HUES64 (cell line): Measurements from ENCODE around the gene ZNRF2.

Experiments used
- H3K27ac ChIP-seq: 2 replicates; pipeline ENCODE4 v1.7.0; 2013; ENCODE audit warnings: low read depth, low read length, inconsistent platforms
- H3K27me3 ChIP-seq: 2 replicates; pipeline ENCODE4 v1.6.1; 2013; ENCODE audit warnings: mild to moderate bottlenecking, low read length; ENCODE audit not compliant: insufficient read depth
- H3K36me3 ChIP-seq: 2 replicates; pipeline ENCODE4 v1.6.1; 2013; ENCODE audit warnings: mild to moderate bottlenecking, low read length; ENCODE audit not compliant: insufficient read depth
- H3K4me1 ChIP-seq: 2 replicates; pipeline ENCODE4 v1.6.1; 2013; ENCODE audit warnings: mild to moderate bottlenecking, low read length, moderate library complexity; ENCODE audit not compliant: insufficient read depth
- H3K4me3 ChIP-seq: 2 replicates; pipeline ENCODE4 v1.5.1; 2013; ENCODE audit warnings: mild to moderate bottlenecking, low read length, moderate library complexity
- H3K9ac ChIP-seq: 2 replicates; pipeline ENCODE4 v1.6.1; 2013; ENCODE audit warnings: mild to moderate bottlenecking, low read depth, low read length
- H3K9me3 ChIP-seq: 2 replicates; pipeline ENCODE4 v1.6.1; 2013; ENCODE audit warnings: low read depth, low read length; ENCODE audit not compliant: insufficient read depth
- WGBS: fragments of 150-250, 120-280 bp; methylation state at CpG from one replicate; pipeline ENCODE4 v1.1.7; 2013; ENCODE audit warnings: missing lambda C conversion rate; 5-methylcytosine and 5-hydroxymethylcytosine counted together

The ZNRF2 gene

GRCh38 chr7:30389791-30390190 is 105.4 kb downstream of the ZNRF2 start:
- Histone ChIP-seq H3K36me3 (no peaks in the 10 kb centered on the region), H3K4me1 (peaks cover 15% of the 10 kb centered on the region), H3K27me3 (no peaks in the 10 kb centered on the region), H3K9ac (no peak overlapping the region), H3K9me3 (no peaks in the 10 kb centered on the region), H3K4me3 (no peak overlapping the region), H3K27ac (no peak overlapping the region)
- WGBS = 89% methylated on average over 3 of the region's 3 CpGs

- Histone ChIP-seq H3K4me1 (peaks cover 23% of the 10 kb centered on the region), H3K9ac (peak overlapping the region; percentile 20; the same call in 1 of the 2 replicates), H3K27ac (peak overlapping the region; percentile 63; the same call in 1 of the 2 replicates), H3K4me3 (peak overlapping the region; percentile 15; the same call in 1 of the 2 replicates), H3K36me3 (no peaks in the 10 kb centered on the region), H3K27me3 (no peaks in the 10 kb centered on the region), H3K9me3 (no peaks in the 10 kb centered on the region)
- whole genome bisulfite sequencing = 57% methylated on average over 7 of the region's 8 CpGs
Measured at GRCh38 chr7:30390736-30391636, 106.6 kb downstream of the ZNRF2 start.

DNA sequence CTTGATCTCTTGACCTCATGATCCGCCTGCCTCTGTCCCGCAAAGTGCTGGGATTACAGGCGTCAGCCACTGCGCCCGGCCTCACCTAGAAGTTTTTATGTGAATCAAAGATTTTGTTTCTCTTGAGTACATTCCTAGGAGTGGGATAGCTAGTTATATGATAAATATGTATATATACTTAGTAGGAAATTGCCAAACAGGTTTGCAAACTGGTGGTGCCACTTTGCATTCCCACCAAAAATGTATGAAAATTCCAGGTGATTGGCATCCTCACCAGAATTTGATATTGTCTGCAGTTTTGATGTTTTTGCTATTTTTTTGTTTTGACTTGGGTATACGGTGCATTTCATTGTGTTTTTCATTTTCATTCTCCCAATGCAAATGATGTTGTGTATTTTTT is 107.4 kb downstream of the ZNRF2 start:
- Histone ChIP-seq H3K9ac (no peak overlapping the region), H3K27ac (no peak overlapping the region), H3K4me3 (no peak overlapping the region), H3K4me1 (peaks cover 23% of the 10 kb centered on the region), H3K36me3 (no peaks in the 10 kb centered on the region), H3K27me3 (no peaks in the 10 kb centered on the region), H3K9me3 (no peaks in the 10 kb centered on the region)
- 95% methylated on average over 5 of the region's 6 CpGs for WGBS

DNA sequence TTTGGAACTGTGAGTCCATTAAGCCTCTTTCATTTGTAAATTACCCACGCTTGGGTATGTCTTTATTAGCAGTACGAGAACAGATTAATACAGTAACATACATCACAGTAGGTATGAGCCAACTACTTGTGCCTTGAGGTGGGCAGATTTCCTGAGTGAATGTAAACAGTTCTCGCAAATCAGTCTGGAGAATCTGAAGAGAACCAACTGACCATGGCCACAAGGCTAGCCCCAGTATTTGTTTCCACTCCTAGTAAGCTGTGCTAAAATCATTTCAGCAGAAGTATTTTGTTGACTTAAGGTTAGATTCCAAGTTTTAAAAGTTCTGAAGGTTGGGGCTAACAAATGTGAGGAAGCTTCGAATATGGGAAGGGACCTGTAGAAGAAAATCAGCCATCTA is 111.3 kb downstream of the ZNRF2 start:
- Histone ChIP-seq H3K9ac (no peak overlapping the region), H3K36me3 (no peaks in the 10 kb centered on the region), H3K27ac (no peak overlapping the region), H3K4me3 (no peak overlapping the region), H3K4me1 (peaks cover 17% of the 10 kb centered on the region), H3K27me3 (no peaks in the 10 kb centered on the region), H3K9me3 (no peaks in the 10 kb centered on the region)
- WGBS = 82% methylated on average over 4 of the region's 4 CpGs

GRCh38 chr7:30396389-30396788 is 112.0 kb downstream of the ZNRF2 start:
- H3K9ac ChIP-seq = no peak overlapping the region
- H3K27me3 ChIP-seq = no peaks in the 10 kb centered on the region
- H3K27ac ChIP-seq = no peak overlapping the region
- H3K9me3 ChIP-seq = no peaks in the 10 kb centered on the region
- no peak overlapping the region for H3K4me3 ChIP-seq
- no peaks in the 10 kb centered on the region for H3K36me3 ChIP-seq
- WGBS = 87% methylated on average over 7 of the region's 7 CpGs
- peaks cover 10% of the 10 kb centered on the region for H3K4me1 ChIP-seq

GRCh38 chr7:30403477-30403876 is 119.1 kb downstream of the ZNRF2 start:
- Histone ChIP-seq H3K27me3 (no peaks in the 10 kb centered on the region), H3K36me3 (peaks cover 4% of the 10 kb centered on the region; the same call in 1 of the 2 replicates), H3K9me3 (no peaks in the 10 kb centered on the region), H3K27ac (no peak overlapping the region), H3K9ac (no peak overlapping the region), H3K4me1 (no peaks in the 10 kb centered on the region), H3K4me3 (no peak overlapping the region)
- WGBS = 94% methylated on average over 3 of the region's 3 CpGs

DNA sequence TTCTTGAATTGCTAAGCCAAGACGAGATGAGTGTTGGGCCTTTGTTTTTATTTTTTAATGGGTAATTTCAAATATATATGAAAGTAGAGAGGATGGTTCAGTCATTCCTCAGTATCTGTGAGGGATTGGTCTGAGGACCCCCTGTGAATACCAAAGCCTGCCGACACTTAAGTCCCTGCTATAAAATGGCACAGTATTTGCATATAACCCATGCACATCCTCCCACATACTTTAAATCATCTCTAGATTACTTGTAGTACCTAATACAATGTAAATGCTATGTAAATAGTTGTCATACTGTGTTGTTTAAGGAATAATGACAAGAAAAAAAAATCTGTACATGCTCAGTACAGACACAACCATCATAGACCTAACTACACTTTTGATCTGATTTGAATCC is 120.8 kb downstream of the ZNRF2 start:
- Histone ChIP-seq H3K27ac (no peak overlapping the region), H3K4me3 (no peak overlapping the region), H3K4me1 (no peaks in the 10 kb centered on the region), H3K36me3 (peaks cover 4% of the 10 kb centered on the region; the same call in 1 of the 2 replicates), H3K9ac (no peak overlapping the region), H3K27me3 (no peaks in the 10 kb centered on the region), H3K9me3 (no peaks in the 10 kb centered on the region)
- WGBS = 90% methylated on average over 2 of the region's 2 CpGs

- no peak overlapping the region for H3K9ac ChIP-seq
- H3K36me3 ChIP-seq = peaks cover 4% of the 10 kb centered on the region; the same call in 1 of the 2 replicates
- H3K27me3 ChIP-seq = no peaks in the 10 kb centered on the region
- H3K9me3 ChIP-seq = no peaks in the 10 kb centered on the region
- no peak overlapping the region for H3K4me3 ChIP-seq
- no peak overlapping the region for H3K27ac ChIP-seq
- 96% methylated on average over 13 of the region's 13 CpGs for WGBS
- H3K4me1 ChIP-seq = no peaks in the 10 kb centered on the region
Measured at GRCh38 chr7:30406664-30407425, 122.4 kb downstream of the ZNRF2 start.

GRCh38 chr7:30411173-30411572 is 126.8 kb downstream of the ZNRF2 start:
- Histone ChIP-seq H3K4me3 (no peak overlapping the region), H3K27me3 (no peaks in the 10 kb centered on the region), H3K9ac (no peak overlapping the region), H3K9me3 (peaks cover 12% of the 10 kb centered on the region), H3K4me1 (no peaks in the 10 kb centered on the region), H3K27ac (no peak overlapping the region), H3K36me3 (no peaks in the 10 kb centered on the region; the same call in 1 of the 2 replicates)
- WGBS = 92% methylated on average over 2 of the region's 2 CpGs

DNA sequence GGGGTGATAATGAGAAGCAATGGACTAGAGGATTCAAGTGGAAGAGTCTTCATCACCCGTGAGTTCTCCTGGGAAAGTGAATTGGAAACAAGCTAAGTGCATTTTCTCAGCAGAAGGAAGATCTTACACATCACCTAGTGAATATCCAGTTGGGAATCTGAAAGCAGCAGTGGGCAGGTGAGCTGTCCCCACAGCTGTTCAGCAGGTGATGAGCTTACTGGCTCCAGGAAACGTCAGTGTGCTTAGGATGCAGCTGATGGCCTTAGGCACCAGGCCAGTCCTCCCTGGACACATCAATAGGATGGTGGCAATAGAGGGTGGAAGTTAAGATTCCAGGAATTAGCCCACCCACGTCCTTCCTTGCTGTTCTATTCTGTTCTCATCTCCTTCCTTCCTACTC is 127.5 kb downstream of the ZNRF2 start:
- Histone ChIP-seq H3K9me3 (peaks cover 12% of the 10 kb centered on the region), H3K27ac (no peak overlapping the region), H3K4me3 (no peak overlapping the region), H3K27me3 (no peaks in the 10 kb centered on the region), H3K9ac (no peak overlapping the region), H3K4me1 (no peaks in the 10 kb centered on the region), H3K36me3 (no peaks in the 10 kb centered on the region; the same call in 1 of the 2 replicates)
- WGBS = 93% methylated on average over 3 of the region's 3 CpGs
